HG03469 (cell line): ENCODE results near the gene LRFN4.
A peak's percentile ranks its signal among the peaks of the same experiment; 100 is the strongest.

Experiments used
- ATAC-seq: cut with Tn5 transposase; IDR thresholded peaks from one replicate; pipeline ENCODE4 v1.9.1; 2021; ENCODE audit warnings: mild to moderate bottlenecking, moderate library complexity, moderate number of reproducible peaks; ENCODE audit not compliant: unreplicated experiment

LRFN4 gene

GRCh38 chr11:66887526-66887925 lies 30.7 kb downstream of the LRFN4 start:
- ATAC-seq = no peak

GRCh38 chr11:66888282-66888681 lies 31.4 kb downstream of the LRFN4 start:
- ATAC-seq = no peak

GRCh38 chr11:66889960-66890359 lies 33.1 kb downstream of the LRFN4 start:
- ATAC-seq = no peak

GRCh38 chr11:66891851-66892660 lies 35.2 kb downstream of the LRFN4 start:
- ATAC-seq = peak; percentile 74

- ATAC-seq = no peak
Observed at GRCh38 chr11:66892911-66893310, 36.0 kb downstream of the LRFN4 start.

GRCh38 chr11:66894141-66894540 lies 37.3 kb downstream of the LRFN4 start:
- no peak for ATAC-seq

GRCh38 chr11:66901964-66902390 lies 45.1 kb downstream of the LRFN4 start:
- ATAC-seq = no peak

- no peak for ATAC-seq
Observed at GRCh38 chr11:66902486-66903177, 45.8 kb downstream of the LRFN4 start.

- ATAC-seq = no peak
Observed at GRCh38 chr11:66904055-66904454, 47.2 kb downstream of the LRFN4 start.

GRCh38 chr11:66904561-66904960 lies 47.7 kb downstream of the LRFN4 start:
- ATAC-seq = no peak

- ATAC-seq = no peak
Observed at GRCh38 chr11:66904981-66905521, 48.2 kb downstream of the LRFN4 start.

- no peak for ATAC-seq
Observed at GRCh38 chr11:66905631-66906030, 48.8 kb downstream of the LRFN4 start.

GRCh38 chr11:66906061-66906733 lies 49.3 kb downstream of the LRFN4 start:
- no peak for ATAC-seq

GRCh38 chr11:66907751-66908630 lies 51.1 kb downstream of the LRFN4 start:
- ATAC-seq = no peak

- ATAC-seq = no peak
Observed at GRCh38 chr11:66909181-66909580, 52.3 kb downstream of the LRFN4 start.

- ATAC-seq = no peak
Observed at GRCh38 chr11:66910016-66910415, 53.2 kb downstream of the LRFN4 start.
